HepG2 (cell line): Measurements from ENCODE around the gene DNALI1. TPM values are rescaled to one million over a fixed set of nuclear protein-coding genes. Genes with fewer than 3 reads are reported as not detected.
"Not testable (repeated sequence)": the region's sequence is repeated elsewhere in the genome, so short reads cannot be mapped to it uniquely, and the experiment has no call there.

Source experiments
- ARID4A ChIP-seq: sonication (generic); formaldehyde crosslinking; IDR thresholded peaks from 2 replicates; pipeline ENCODE4 v1.5.0; 2020; ENCODE audit warnings: mild to moderate bottlenecking, missing genetic modification reagents, borderline replicate concordance
- BCL6 ChIP-seq: IDR thresholded peaks from 2 replicates; pipeline ENCODE4 v1.6.1; 2016; ENCODE audit warnings: missing genetic modification reagents, missing compliant biosample characterization
- CHD4 ChIP-seq: fragments of 200-600 bp; sonication (generic); IDR thresholded peaks from 2 replicates; pipeline ENCODE4 v1.7.0; 2017; ENCODE audit warnings: mild to moderate bottlenecking, low read length, borderline replicate concordance
- CREB1 ChIP-seq, 2 experiments: fragments of 450-650 bp in 1 of 2; IDR thresholded peaks; 2 replicates each; pipeline ENCODE4 v1.6.1; 2016 to 2017; ENCODE audit warnings: control low read depth in 1 of 2, mild to moderate bottlenecking in 1 of 2, missing compliant biosample characterization in 1 of 2, missing genetic modification characterization in 1 of 2
- LCORL ChIP-seq, 2 experiments: fragments of 450-650 bp in 1 of 2; sonication (generic) in 1 of 2; formaldehyde crosslinking in 1 of 2; IDR thresholded peaks; 2 replicates each; pipeline versions ENCODE4 v1.5.0 to v1.6.1; 2017 to 2020; ENCODE audit warnings: antibody characterized with exemption in 1 of 2, missing genetic modification reagents in 1 of 2
- PATZ1 ChIP-seq: sonication (generic); formaldehyde crosslinking; IDR thresholded peaks from 2 replicates; pipeline ENCODE4 v1.4.0; 2020; ENCODE audit warnings: missing genetic modification reagents
- PAX8 ChIP-seq: sonication (generic); formaldehyde crosslinking; IDR thresholded peaks from 2 replicates; pipeline ENCODE4 v1.8.0; 2022; ENCODE audit warnings: mild to moderate bottlenecking, missing genetic modification reagents, borderline replicate concordance
- PRDM10 ChIP-seq: sonication (generic); formaldehyde crosslinking; IDR thresholded peaks from 2 replicates; pipeline ENCODE4 v1.4.0; 2020; ENCODE audit warnings: low read depth, missing genetic modification reagents
- SPEN ChIP-seq: sonication (generic); formaldehyde crosslinking; IDR thresholded peaks from 2 replicates; pipeline ENCODE4 v1.5.1; 2020; ENCODE audit warnings: low read depth, mild to moderate bottlenecking, missing genetic modification reagents
- ZKSCAN8 ChIP-seq: IDR thresholded peaks from 2 replicates; pipeline ENCODE4 v1.6.1; 2016; ENCODE audit warnings: borderline replicate concordance, missing genetic modification reagents, missing compliant biosample characterization
- ZMYM4 ChIP-seq: sonication (generic); formaldehyde crosslinking; IDR thresholded peaks from 2 replicates; pipeline ENCODE4 v1.8.1; 2023; ENCODE audit warnings: mild to moderate bottlenecking, missing genetic modification reagents
- ZNF770 ChIP-seq: sonication (generic); formaldehyde crosslinking; IDR thresholded peaks from 2 replicates; pipeline ENCODE4 v1.5.0; 2020; ENCODE audit warnings: mild to moderate bottlenecking, missing genetic modification reagents
- ZSCAN25 ChIP-seq: sonication (generic); formaldehyde crosslinking; IDR thresholded peaks from 2 replicates; pipeline ENCODE4 v1.8.0; 2022; ENCODE audit warnings: mild to moderate bottlenecking, missing genetic modification reagents
- polyA plus RNA-seq, 8 experiments: library from polyadenylated mRNA; depleted of rRNA in 3 of 8; stranded (reverse) in 7 of 8; unstranded in 1 of 8; fragments of >200 nt; fragmentation: Illumina TruSeq in 4 of 8; extraction: Trizol in 4 of 8; gene quantifications; 2 replicates each; pipeline versions ENCODE4 v1.2.1 to v1.2.3, GENCODE V29; 2011 to 2016; ENCODE audit warnings: low read depth in 4 of 8, missing spikeins in 1 of 8, mixed read lengths in 1 of 8; ENCODE audit not compliant: insufficient read depth in 1 of 8
- total RNA-seq, 5 experiments: library from RNA; depleted of rRNA; stranded (reverse); fragments of >200 nt; fragmentation: Illumina TruSeq; extraction: Trizol; gene quantifications; 2 replicates each; pipeline ENCODE4 v1.2.3, GENCODE V29; 2016; ENCODE audit warnings: low read depth in 1 of 5

The DNALI1 gene
- total and polyA plus RNA-seq, 2 of the 13 experiments (the other 11 are each of a cell fraction or from before 2014, with no cell fraction given), result 0.42 to 0.70 TPM

GRCh38 chr1:37532418-37533156 lies 24.2 kb upstream of the DNALI1 start (continued):
- TF ChIP-seq PRDM10 (peak; percentile 80), ZSCAN25 (CRISPR knock-in tag) (peak; percentile 69; the same call in 1 of the 2 replicates), CREB1 (CRISPR knock-in tag; IDR thresholded peaks at IDR 0.05) (peak; percentile 49; the same call in 1 of the 2 replicates), SPEN (CRISPR knock-in tag) (peak; percentile 19; the same call in 1 of the 2 replicates), ZNF770 (CRISPR knock-in tag) (peak; percentile 99), PATZ1 (0 out of 2 replicates have a peak, but pooled peaks have one; percentile 31), CHD4 (peak; percentile 80), PAX8 (CRISPR knock-in tag) (0 out of 2 replicates have a peak, but pooled peaks have one; percentile 35), ARID4A (CRISPR knock-in tag) (peak; percentile 48; the same call in 1 of the 2 replicates), ZKSCAN8 (CRISPR knock-in tag) (0 out of 2 replicates have a peak, but pooled peaks have one; percentile 17), ZMYM4 (peak; percentile 58), BCL6 (CRISPR knock-in tag) (peak; percentile 48; the same call in 1 of the 2 replicates), LCORL (CRISPR knock-in tag; IDR thresholded peaks at IDR 0.05) (peak; percentile 74; the same call in 1 of the 2 replicates)
- not testable (repeated sequence) for TF ChIP-seq CREB1, LCORL (IDR thresholded peaks at IDR 0.05)
